Activated CD4-positive, CD25-positive, alpha-beta regulatory T cell treated with anti-CD3 and anti-CD28 coated beads, Interleukin-2, amount 50 U/mL, for 72 hours (primary cell): ENCODE measurements around the gene SPR.
"Not testable (repeated sequence)": the region's sequence is repeated elsewhere in the genome, so short reads cannot be mapped to it uniquely, and the experiment has no call there.

ENCODE experiments used
- DNase-seq: peaks from one replicate; pipeline ENCODE4 v3.0.0; 2021

SPR gene

GRCh38 chr2:72891091-72891818 is 4.0 kb downstream of the SPR start:
- no peak for DNase-seq

GRCh38 chr2:72892506-72893173 is 5.4 kb downstream of the SPR start:
- DNase-seq: peak; percentile 49

GRCh38 chr2:72893594-72894319 is 6.5 kb downstream of the SPR start:
- DNase-seq: no peak

GRCh38 chr2:72894514-72894913 is 7.3 kb downstream of the SPR start:
- no peak for DNase-seq

- DNase-seq: no peak
These were observed 7.9 kb downstream of the SPR start for GRCh38 chr2:72895154-72895553.

GRCh38 chr2:72895759-72896281 is 8.6 kb downstream of the SPR start:
- DNase-seq: no peak

GRCh38 chr2:72896446-72896845 is 9.2 kb downstream of the SPR start:
- DNase-seq: no peak

GRCh38 chr2:72897785-72898584 is 10.8 kb downstream of the SPR start:
- DNase-seq: no peak

- DNase-seq: no peak
These were observed 11.3 kb downstream of the SPR start for GRCh38 chr2:72898585-72898906.

- no peak for DNase-seq
These were observed 13.1 kb downstream of the SPR start for GRCh38 chr2:72900191-72900825.

GRCh38 chr2:72901426-72901825 is 14.2 kb downstream of the SPR start:
- DNase-seq: no peak

- DNase-seq: not testable (repeated sequence)
These were observed 20.2 kb downstream of the SPR start for GRCh38 chr2:72907369-72907768.

- DNase-seq: no peak
These were observed 21.5 kb downstream of the SPR start for GRCh38 chr2:72908741-72909140.

GRCh38 chr2:72911256-72911655 is 24.0 kb downstream of the SPR start:
- no peak for DNase-seq

- no peak for DNase-seq
These were observed 26.4 kb downstream of the SPR start for GRCh38 chr2:72913486-72914205.

- no peak for DNase-seq
These were observed 27.0 kb downstream of the SPR start for GRCh38 chr2:72914206-72914559.

- no peak for DNase-seq
These were observed 27.5 kb downstream of the SPR start for GRCh38 chr2:72914589-72915319.

GRCh38 chr2:72915320-72915906 is 28.2 kb downstream of the SPR start:
- DNase-seq: no peak

- no peak for DNase-seq
These were observed 28.9 kb downstream of the SPR start for GRCh38 chr2:72915907-72916742.

GRCh38 chr2:72916743-72917137 is 29.5 kb downstream of the SPR start:
- DNase-seq: no peak
